ENCODE measurements around the gene CPA1. TPM values are rescaled to one million over a fixed set of nuclear protein-coding genes. Genes with fewer than 3 reads are reported as not detected.
A peak's percentile ranks its signal among the peaks of the same experiment; 100 is the strongest.

CPA1 gene
- total RNA-seq, 1 donor from 2014 or later = not detected

- no peaks in the 10 kb centered on the region for H3K27me3 ChIP-seq (ENCODE audit: control insufficient read depth, insufficient read depth, low read length)
- no peaks in the 10 kb centered on the region for H3K36me3 ChIP-seq (ENCODE audit: control insufficient read depth, insufficient read depth, low read length)
- TF ChIP-seq CTCF (IDR thresholded peaks at IDR 0.05; ENCODE audit: insufficient read depth, low read length, severe bottlenecking) = no peak
- no peak overlapping the region for H3K4me3 ChIP-seq (ENCODE audit: low read depth, low read length)
- DNase-seq (ENCODE audit: low read depth) (no peak), FAIRE-seq (no peak)
Observed at GRCh38 chr7:130413201-130413600, 32.9 kb downstream of the CPA1 start.

- no peaks in the 10 kb centered on the region for H3K36me3 ChIP-seq (ENCODE audit: control insufficient read depth, insufficient read depth, low read length)
- H3K27me3 ChIP-seq (ENCODE audit: control insufficient read depth, insufficient read depth, low read length) = no peaks in the 10 kb centered on the region
- FAIRE-seq (no peak), DNase-seq (ENCODE audit: low read depth) (no peak)
- no peak overlapping the region for H3K4me3 ChIP-seq (ENCODE audit: low read depth, low read length)
- TF ChIP-seq CTCF (IDR thresholded peaks at IDR 0.05; ENCODE audit: insufficient read depth, low read length, severe bottlenecking) = no peak
Observed at GRCh38 chr7:130415006-130415405, 34.7 kb downstream of the CPA1 start.

- Histone ChIP-seq H3K36me3 (ENCODE audit: control insufficient read depth, insufficient read depth, low read length) (no peaks in the 10 kb centered on the region), H3K27me3 (ENCODE audit: control insufficient read depth, insufficient read depth, low read length) (no peaks in the 10 kb centered on the region), H3K4me3 (ENCODE audit: low read depth, low read length) (no peak overlapping the region)
- DNase-seq (ENCODE audit: low read depth) (no peak), FAIRE-seq (no peak)
- TF ChIP-seq CTCF (IDR thresholded peaks at IDR 0.05; ENCODE audit: insufficient read depth, low read length, severe bottlenecking) = no peak
Observed at GRCh38 chr7:130417213-130417612, 36.9 kb downstream of the CPA1 start.

GRCh38 chr7:130418306-130418705 lies 38.0 kb downstream of the CPA1 start:
- Histone ChIP-seq H3K36me3 (ENCODE audit: control insufficient read depth, insufficient read depth, low read length) (no peaks in the 10 kb centered on the region), H3K27me3 (ENCODE audit: control insufficient read depth, insufficient read depth, low read length) (no peaks in the 10 kb centered on the region), H3K4me3 (ENCODE audit: low read depth, low read length) (no peak overlapping the region)
- no peak for TF ChIP-seq CTCF (IDR thresholded peaks at IDR 0.05; ENCODE audit: insufficient read depth, low read length, severe bottlenecking)
- DNase-seq (ENCODE audit: low read depth) (peak; percentile 94), FAIRE-seq (peak; percentile 52)

- H3K4me3 ChIP-seq (ENCODE audit: low read depth, low read length) = no peak overlapping the region
- peak; percentile 76 for FAIRE-seq
- no peaks in the 10 kb centered on the region for H3K36me3 ChIP-seq (ENCODE audit: control insufficient read depth, insufficient read depth, low read length)
- no peaks in the 10 kb centered on the region for H3K27me3 ChIP-seq (ENCODE audit: control insufficient read depth, insufficient read depth, low read length)
- peak; percentile 94 for DNase-seq (ENCODE audit: low read depth)
- no peak for TF ChIP-seq CTCF (IDR thresholded peaks at IDR 0.05; ENCODE audit: insufficient read depth, low read length, severe bottlenecking)
Observed at GRCh38 chr7:130419658-130420057, 39.4 kb downstream of the CPA1 start.

- no peak for TF ChIP-seq CTCF (IDR thresholded peaks at IDR 0.05; ENCODE audit: insufficient read depth, low read length, severe bottlenecking)
- peak; percentile 60 for DNase-seq (ENCODE audit: low read depth)
- Histone ChIP-seq H3K27me3 (ENCODE audit: control insufficient read depth, insufficient read depth, low read length) (no peaks in the 10 kb centered on the region), H3K36me3 (ENCODE audit: control insufficient read depth, insufficient read depth, low read length) (no peaks in the 10 kb centered on the region), H3K4me3 (ENCODE audit: low read depth, low read length) (no peak overlapping the region)
- no peak for FAIRE-seq
Observed at GRCh38 chr7:130420943-130421578, 40.8 kb downstream of the CPA1 start.

Data from bronchial epithelial cell (primary cell).